HEK293T (cell line): ENCODE measurements around the gene TRERF1.

Source experiments
- CTCF ChIA-PET: fragments of 350-600 bp; formaldehyde crosslinking; extraction: SDS; loops from one replicate; lab custom pipeline; 2021; ENCODE audit warnings: antibody characterized with exemption, inconsistent platforms; lab: Yijun Ruan, JAX
- POLR2A ChIA-PET: fragments of 350-600 bp; formaldehyde crosslinking; extraction: SDS; loops from one replicate; lab custom pipeline; 2020; ENCODE audit warnings: antibody characterized with exemption, inconsistent platforms; lab: Yijun Ruan, JAX
- DNase-seq: peaks from one replicate; pipeline ENCODE4 v3.0.0; 2012; ENCODE audit warnings: mixed read lengths; ENCODE audit errors: extremely low spot score
- ARNT ChIP-seq: fragments of 450-650 bp; IDR thresholded peaks from 2 replicates; pipeline ENCODE4 v1.6.1; 2017; ENCODE audit warnings: mild to moderate bottlenecking
- BHLHE40 ChIP-seq: fragments of 450-650 bp; IDR thresholded peaks from 2 replicates; pipeline ENCODE4 v1.6.1; 2016; ENCODE audit warnings: mild to moderate bottlenecking, moderate library complexity, borderline replicate concordance
- CTBP1 ChIP-seq: fragments of 450-650 bp; IDR thresholded peaks from 2 replicates; pipeline ENCODE4 v1.6.1; 2016; ENCODE audit warnings: borderline replicate concordance
- ELF4 ChIP-seq: fragments of 450-650 bp; IDR thresholded peaks from 2 replicates; pipeline ENCODE4 v1.6.1; 2017; ENCODE audit warnings: antibody characterized with exemption
- FOXA1 ChIP-seq: fragments of 450-650 bp; IDR thresholded peaks from 2 replicates; pipeline ENCODE4 v1.6.1; 2016; ENCODE audit warnings: mild to moderate bottlenecking
- FOXK2 ChIP-seq: fragments of 450-650 bp; IDR thresholded peaks from 2 replicates; pipeline ENCODE4 v1.6.1; 2016; ENCODE audit warnings: mild to moderate bottlenecking
- FOXM1 ChIP-seq: fragments of 450-650 bp; IDR thresholded peaks from 2 replicates; pipeline ENCODE4 v1.6.1; 2017; ENCODE audit warnings: mild to moderate bottlenecking, borderline replicate concordance
- HDGF ChIP-seq: fragments of 450-650 bp; IDR thresholded peaks from 2 replicates; pipeline ENCODE4 v1.6.1; 2017; ENCODE audit warnings: antibody characterized with exemption, borderline replicate concordance
- L3MBTL2 ChIP-seq: fragments of 450-650 bp; conservative IDR thresholded peaks from 2 replicates; pipeline ENCODE4 v1.6.1; 2016; ENCODE audit warnings: mild to moderate bottlenecking
- LEF1 ChIP-seq: fragments of 450-650 bp; IDR thresholded peaks from 2 replicates; pipeline ENCODE4 v1.6.1; 2017; ENCODE audit warnings: mild to moderate bottlenecking, borderline replicate concordance
- NFRKB ChIP-seq: fragments of 450-650 bp; IDR thresholded peaks from 2 replicates; pipeline ENCODE4 v1.6.1; 2016; ENCODE audit warnings: mild to moderate bottlenecking, moderate library complexity
- SP1 ChIP-seq: fragments of 450-650 bp; IDR thresholded peaks from 2 replicates; pipeline ENCODE4 v1.6.1; 2017
- SUZ12 ChIP-seq: fragments of 450-650 bp; IDR thresholded peaks from 2 replicates; pipeline ENCODE4 v1.6.1; 2016; ENCODE audit warnings: mild to moderate bottlenecking
- TARDBP ChIP-seq: fragments of 450-650 bp; IDR thresholded peaks from 2 replicates; pipeline ENCODE4 v1.6.1; 2016
- ZNF384 ChIP-seq: fragments of 450-650 bp; IDR thresholded peaks from 2 replicates; pipeline ENCODE4 v1.6.1; 2016
- TF ChIP-seq, protein P1 (sequence below): fragments of 450-650 bp; IDR thresholded peaks from 2 replicates; pipeline ENCODE4 v1.6.1; 2016

TRERF1 gene

DNA sequence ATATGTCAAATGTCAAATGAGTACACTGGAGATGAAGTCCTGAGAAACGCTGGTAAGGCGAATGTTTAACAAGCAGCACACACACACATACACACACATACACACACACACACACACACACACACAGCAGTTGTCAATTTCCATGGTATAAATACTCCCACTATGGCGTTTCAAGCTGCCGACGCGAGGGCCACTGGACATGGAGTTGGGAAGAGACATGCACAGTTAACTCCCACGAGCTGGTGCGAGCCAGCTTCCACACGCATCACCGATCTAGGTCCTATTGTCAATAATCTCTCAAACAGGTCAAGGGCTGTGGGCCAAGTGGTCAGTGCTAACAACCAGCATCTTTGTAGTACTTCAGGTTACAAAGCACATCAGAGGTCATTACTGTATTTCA lies 58.9 kb downstream of the TRERF1 start:
- no peak for DNase-seq
- TF ChIP-seq BHLHE40 (no peak), TARDBP (no peak), CTBP1 (no peak), NFRKB (no peak), FOXM1 (no peak), FOXA1 (no peak), SUZ12 (no peak), L3MBTL2 (no peak), SP1 (no peak), ZNF384 (no peak), ARNT (no peak), FOXK2 (no peak)
- TF ChIP-seq, protein P1, sequence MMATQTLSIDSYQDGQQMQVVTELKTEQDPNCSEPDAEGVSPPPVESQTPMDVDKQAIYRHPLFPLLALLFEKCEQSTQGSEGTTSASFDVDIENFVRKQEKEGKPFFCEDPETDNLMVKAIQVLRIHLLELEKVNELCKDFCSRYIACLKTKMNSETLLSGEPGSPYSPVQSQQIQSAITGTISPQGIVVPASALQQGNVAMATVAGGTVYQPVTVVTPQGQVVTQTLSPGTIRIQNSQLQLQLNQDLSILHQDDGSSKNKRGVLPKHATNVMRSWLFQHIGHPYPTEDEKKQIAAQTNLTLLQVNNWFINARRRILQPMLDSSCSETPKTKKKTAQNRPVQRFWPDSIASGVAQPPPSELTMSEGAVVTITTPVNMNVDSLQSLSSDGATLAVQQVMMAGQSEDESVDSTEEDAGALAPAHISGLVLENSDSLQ, result no peak
- POLR2A ChIA-PET, result no interaction called here
- CTCF ChIA-PET, result no interaction called here

DNA sequence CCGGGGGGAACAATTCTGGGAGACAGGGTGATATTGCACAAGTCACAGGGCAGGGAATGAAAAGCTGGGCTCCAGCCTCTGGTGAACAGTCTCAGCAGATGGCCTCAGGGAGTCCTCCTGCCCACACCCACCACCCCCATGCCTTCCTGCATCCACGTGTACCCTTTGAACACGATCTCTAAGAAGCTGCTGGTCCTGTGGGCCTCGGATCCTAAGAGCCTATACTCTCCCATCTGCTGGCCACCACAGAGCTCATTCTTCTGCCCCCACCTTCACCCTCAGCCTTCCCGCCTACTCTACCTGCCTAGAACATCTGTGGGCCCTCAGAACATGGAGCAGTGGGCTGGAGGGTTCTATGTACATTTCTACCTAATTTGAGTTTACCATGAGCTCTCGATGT lies 60.3 kb downstream of the TRERF1 start:
- no peak for DNase-seq
- ChIA-PET CTCF (no interaction called here), POLR2A (no interaction called here)
- TF ChIP-seq SUZ12 (no peak), FOXM1 (no peak), CTBP1 (no peak), FOXK2 (no peak), TARDBP (no peak), NFRKB (no peak), ELF4 (no peak), FOXA1 (no peak), L3MBTL2 (no peak), SP1 (no peak), ARNT (no peak), BHLHE40 (no peak), ZNF384 (no peak), LEF1 (no peak), HDGF (no peak)
- TF ChIP-seq, protein P1, result no peak

DNA sequence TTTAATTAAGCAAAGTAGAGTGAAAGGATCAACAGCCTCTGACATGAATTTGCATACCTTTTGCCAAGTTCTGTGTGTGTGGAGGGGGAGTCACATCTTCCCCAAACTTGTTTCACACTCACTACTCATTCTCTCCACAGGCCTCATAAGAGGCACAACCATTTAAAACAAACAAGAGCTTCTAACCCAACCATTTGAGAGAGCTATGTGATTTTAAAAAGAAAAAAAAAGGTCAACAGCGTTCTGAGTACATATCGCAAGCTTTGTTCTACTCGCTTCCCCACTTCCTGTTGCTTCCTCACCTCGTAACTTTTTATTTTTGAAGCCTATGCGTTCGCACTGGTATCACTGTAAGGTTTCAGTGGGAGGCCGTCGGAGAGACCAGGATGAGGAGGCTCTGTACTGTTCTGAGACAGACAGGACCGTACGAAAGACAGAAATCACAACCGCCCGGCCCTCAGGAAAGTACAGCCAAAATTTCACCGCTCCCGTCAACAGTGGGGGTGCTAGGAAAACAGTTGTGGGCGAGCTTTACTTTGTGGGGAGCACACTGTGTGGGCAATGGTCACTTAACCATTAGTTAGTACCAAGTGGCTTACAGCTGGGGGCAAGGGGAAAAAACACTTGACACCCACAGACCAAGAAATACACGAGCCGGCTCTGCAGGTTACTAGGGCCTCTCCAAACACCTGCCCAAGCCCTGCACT lies 61.3 kb downstream of the TRERF1 start:
- TF ChIP-seq SP1 (no peak), LEF1 (no peak), FOXK2 (no peak)
- TF ChIP-seq, protein P1, result no peak
- CTCF ChIA-PET, result interaction anchor here (0.6 kb wide), 1 partner anchor 51 kb away, joined by 5 read pairs; no protein-coding TSS in a partner anchor
- DNase-seq, result no peak
- POLR2A ChIA-PET, result interaction anchor here (0.7 kb wide), 1 partner anchor 63 kb away, joined by 3 read pairs; no protein-coding TSS in a partner anchor

DNA sequence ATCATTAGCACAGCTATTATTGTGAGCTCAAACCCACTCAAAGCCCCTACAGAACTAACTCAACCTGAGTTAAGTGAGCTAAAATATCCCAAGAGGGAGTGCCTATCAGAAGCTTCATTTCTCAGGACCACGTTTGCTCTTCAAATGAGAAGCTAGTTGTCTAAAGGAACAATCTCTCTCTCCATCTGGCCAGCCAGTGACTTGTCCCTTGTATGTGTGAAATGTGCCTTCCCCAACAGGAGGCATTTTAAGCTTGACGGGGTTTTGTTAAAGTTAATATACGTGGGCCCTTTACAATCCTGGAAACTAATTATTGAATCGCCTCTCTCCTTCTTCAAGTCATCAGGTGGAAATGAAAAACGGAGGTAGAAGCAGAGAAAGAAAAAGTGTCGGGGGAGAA lies 62.0 kb downstream of the TRERF1 start:
- TF ChIP-seq, protein P1, result no peak
- no peak for DNase-seq
- CTCF ChIA-PET, result no interaction called here
- POLR2A ChIA-PET, result interaction anchor here (0.7 kb wide), 1 partner anchor 63 kb away, joined by 3 read pairs; no protein-coding TSS in a partner anchor

DNA sequence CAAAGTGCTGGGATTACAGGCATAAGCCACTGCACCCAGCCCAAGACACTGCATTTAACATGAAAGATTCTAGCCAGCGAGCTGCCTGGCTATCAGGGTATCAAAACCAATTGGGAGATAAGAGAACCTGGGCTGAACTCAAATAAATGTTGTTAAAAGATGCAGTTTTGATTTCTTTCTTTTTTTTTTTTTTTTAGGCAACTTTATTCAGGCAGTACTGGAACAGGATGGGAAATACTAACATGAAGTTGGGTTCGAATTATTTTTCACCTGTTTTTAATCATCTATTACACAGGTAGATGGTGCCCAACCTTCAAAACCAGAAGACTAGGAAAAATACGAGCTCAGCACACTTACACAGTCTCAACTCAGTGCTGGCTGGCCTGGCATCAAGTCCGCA lies 63.7 kb downstream of the TRERF1 start:
- no peak for TF ChIP-seq FOXK2
- TF ChIP-seq TARDBP, result no peak
- no peak for TF ChIP-seq SUZ12
- TF ChIP-seq HDGF, result no peak
- TF ChIP-seq BHLHE40, result no peak
- ChIA-PET CTCF (no interaction called here), POLR2A (no interaction called here)
- no peak for DNase-seq

DNA sequence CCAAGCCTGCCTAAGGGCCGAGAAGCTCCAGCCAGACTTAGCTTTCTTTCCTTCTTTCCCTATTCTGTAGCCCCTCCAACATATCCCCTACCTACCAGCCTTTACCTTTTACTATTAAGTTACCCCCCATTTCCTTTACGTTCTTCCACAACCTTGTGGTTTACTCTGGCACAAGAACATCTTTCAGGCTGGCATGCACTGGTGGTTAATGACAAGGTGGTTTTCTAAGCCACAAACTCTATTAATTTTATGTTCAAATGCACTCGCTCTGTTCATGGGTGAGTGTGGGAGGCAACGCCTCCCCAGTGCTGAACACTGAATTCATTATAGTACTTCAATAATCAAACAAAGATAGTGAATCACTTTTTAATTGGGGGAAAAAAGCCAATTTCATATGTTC lies 64.4 kb downstream of the TRERF1 start:
- TF ChIP-seq ELF4 (no peak), TARDBP (no peak), CTBP1 (no peak), HDGF (no peak), L3MBTL2 (no peak)
- ChIA-PET CTCF (interaction anchor here (0.7 kb wide), 1 partner anchor 161 kb away, joined by 3 read pairs; no protein-coding TSS in a partner anchor), POLR2A (no interaction called here)
- no peak for DNase-seq

DNA sequence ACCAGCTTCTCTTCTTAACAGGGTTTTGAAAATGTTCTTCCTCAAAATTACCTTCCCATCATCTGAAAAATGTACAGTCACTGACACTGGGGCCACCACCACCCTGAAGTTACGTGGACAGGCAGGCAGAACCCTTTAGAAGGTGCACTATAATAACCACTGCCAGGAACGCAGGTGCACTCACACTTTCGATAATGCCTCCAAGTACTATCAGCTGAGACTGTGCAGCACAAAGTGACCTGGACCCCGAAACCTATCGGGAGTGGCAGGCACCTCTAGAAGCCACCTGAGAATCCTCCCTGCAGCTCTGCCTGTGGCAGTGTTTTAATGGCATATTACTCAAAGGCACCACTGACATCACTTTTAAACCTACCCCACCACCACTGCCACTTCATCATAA lies 66.4 kb downstream of the TRERF1 start:
- ChIA-PET CTCF (no interaction called here), POLR2A (no interaction called here)
- no peak for DNase-seq
- TF ChIP-seq LEF1 (no peak), HDGF (no peak), FOXK2 (no peak), BHLHE40 (no peak), ZNF384 (no peak)
